Activated CD4-positive, alpha-beta T cell treated with anti-CD3 and anti-CD28 coated beads for 1 hour (primary cell): Measurements from ENCODE around the gene KIAA0586.
"Not testable (repeated sequence)": the region's sequence is repeated elsewhere in the genome, so short reads cannot be mapped to it uniquely, and the experiment has no call there.

ENCODE experiments used
- DNase-seq: peaks from one replicate; pipeline ENCODE4 v3.0.0-alpha.2; 2020

Gene KIAA0586

DNA sequence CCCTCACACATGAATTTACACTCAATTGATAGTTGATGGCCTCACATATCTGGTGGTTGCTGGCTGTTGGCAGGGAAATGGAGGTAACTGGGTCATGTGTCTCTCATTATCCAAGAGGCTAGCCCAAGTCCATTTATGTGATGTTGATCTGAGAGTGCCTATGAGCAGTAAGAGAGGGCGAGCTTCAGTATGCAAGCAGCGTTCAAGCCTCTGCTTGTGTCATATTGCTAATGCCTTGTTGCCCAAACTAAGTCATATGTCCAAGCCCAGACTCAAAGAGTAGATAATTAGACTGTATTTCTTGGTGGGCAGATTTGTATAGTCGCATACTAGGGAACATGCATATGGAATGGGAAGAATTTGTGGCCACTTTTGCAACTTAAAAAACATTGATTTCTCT, 126.4 kb downstream of the KIAA0586 start:
- no peak for DNase-seq

- DNase-seq: no peak
These were observed 128.1 kb downstream of the KIAA0586 start for GRCh38 chr14:58555647-58556046.

GRCh38 chr14:58557242-58557641, 129.7 kb downstream of the KIAA0586 start:
- DNase-seq: no peak

GRCh38 chr14:58560208-58560607, 132.7 kb downstream of the KIAA0586 start:
- DNase-seq: no peak

DNA sequence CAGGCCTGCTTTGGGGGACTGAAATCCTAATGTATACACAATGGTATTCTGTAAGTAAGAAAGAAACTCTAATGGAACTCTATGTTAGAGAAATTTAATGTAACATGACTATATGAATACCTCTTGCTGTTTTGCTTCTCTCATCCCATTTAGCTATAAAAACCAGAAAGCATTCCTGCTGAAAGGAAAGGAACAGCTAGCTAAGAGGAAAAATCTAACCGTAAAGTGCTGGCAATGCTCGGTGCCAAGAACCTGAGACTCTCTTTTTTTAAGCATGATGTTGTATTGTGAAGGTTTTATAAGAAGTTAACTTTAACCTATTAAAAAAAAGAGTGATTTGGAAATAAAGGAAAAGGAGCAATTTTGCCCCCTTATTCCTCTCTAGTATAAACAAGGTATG, 134.6 kb downstream of the KIAA0586 start:
- DNase-seq: no peak

- DNase-seq: no peak
These were observed 136.5 kb downstream of the KIAA0586 start for GRCh38 chr14:58563978-58564377.

GRCh38 chr14:58565832-58566231, 138.3 kb downstream of the KIAA0586 start:
- DNase-seq: no peak

DNA sequence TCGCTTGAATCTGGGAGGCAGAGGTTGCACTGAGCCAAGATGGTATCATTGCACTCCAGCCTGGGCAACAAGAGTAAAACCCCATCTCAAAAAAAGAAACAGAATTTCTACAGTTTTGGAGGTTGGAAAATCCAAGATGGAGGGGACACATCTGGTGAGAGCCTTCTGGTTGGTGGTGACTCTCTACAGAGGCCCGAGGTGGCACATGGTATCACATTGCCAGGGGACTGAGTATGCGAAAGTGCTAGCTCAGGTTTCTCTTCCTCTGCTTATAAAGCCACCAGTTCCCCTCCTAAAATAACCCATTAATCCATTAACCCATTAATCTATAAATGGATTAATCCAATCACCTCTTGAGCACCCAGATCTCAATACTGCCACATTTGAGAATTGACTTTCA, 139.5 kb downstream of the KIAA0586 start:
- DNase-seq: no peak

GRCh38 chr14:58568322-58568721, 140.8 kb downstream of the KIAA0586 start:
- no peak for DNase-seq

DNA sequence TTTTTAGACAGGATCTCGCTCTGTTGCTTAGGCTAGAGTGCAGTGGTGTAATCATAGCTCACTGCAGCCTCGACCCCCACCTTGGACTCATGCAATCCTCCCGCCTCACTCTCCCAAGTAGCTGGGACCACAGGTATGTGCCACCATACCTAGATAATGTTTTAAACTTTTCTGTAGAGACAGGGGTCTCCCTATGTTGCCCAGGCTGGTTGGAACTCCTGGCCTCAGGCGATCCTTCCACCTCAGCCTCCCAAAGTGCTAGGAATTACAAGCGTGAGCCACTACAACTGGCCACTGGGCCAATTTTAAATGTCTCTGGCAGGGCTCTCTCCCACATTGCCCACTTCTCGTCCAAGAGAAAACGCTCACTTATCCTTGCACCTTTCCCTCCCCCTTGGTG, 143.7 kb downstream of the KIAA0586 start:
- no peak for DNase-seq

- DNase-seq: peak; percentile 28
These were observed 144.4 kb downstream of the KIAA0586 start for GRCh38 chr14:58571769-58572472.

DNA sequence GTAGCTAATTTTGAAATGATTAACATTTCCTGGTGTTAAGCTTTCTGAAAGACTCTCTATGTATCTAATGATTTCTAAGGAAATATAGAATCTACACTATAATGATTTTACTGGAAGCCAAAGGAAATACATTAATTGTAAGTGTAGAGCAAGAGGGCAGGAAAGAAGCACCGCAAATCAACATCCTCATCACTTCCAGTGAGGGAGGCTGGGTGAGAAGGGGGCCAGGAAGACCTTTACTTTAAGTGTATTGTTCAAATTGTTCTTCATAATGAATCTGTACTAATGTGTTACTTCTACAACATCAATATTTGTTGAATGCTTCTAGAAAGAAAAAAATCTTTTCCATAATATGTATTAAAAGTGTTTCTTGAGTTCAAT, 144.9 kb downstream of the KIAA0586 start:
- no peak for DNase-seq

DNA sequence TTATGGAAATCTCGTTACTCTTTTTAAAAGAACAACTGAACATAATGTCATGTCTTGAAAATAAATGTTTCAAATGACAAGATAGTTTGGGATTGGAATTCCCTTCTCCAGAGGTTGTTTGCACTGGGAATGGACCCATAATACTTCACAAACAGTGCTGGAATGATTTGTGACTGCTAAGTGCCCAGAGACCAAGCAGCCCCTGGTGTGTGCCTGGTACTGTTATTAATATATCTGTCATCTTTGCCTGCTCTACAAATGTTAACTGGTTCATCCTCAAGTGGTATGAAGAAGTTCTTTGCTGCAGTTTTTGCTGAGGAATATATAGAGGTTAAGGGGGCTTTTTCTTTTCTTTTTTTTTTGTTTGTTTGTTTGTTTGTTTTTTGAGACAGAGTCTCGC, 145.3 kb downstream of the KIAA0586 start:
- DNase-seq: no peak

- DNase-seq: no peak
These were observed 147.1 kb downstream of the KIAA0586 start for GRCh38 chr14:58574623-58575022.

DNA sequence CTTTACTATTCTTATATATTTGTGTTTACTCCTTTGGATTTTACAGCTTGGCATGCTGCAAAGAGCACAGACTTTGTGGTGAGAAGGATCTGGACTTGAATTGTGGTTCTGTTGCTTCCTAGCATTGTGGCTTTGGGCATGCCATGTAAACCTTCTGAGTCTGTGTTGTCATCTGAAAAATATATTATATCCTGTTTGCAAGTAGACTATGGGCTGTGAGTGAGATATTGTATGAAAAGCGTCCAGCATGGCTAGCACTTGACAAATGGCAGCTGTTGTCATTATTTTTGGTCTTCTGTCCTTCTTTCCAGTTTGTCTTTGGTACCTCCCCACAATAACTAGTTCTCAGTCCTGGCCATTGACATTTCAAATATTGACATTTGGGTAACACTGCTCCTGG, 148.4 kb downstream of the KIAA0586 start:
- no peak for DNase-seq

DNA sequence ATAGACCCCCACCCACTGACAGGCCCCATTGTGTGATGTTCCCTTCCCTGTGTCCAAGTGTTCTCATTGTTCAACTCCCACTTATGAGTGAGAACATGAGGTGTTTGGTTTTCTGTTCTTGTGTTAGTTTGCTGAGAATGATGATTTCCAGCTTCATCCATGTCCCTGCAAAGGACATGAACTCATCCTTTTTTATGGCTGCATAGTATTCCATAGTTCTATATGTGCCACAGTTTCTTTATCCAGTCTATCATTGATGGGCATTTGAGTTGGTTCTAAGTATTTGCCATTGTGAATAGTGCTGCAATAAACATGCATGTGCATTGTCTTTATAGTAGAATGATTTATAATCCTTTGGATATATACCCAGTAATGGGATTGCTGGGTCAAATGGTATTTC, 152.5 kb downstream of the KIAA0586 start:
- DNase-seq: not testable (repeated sequence)

DNA sequence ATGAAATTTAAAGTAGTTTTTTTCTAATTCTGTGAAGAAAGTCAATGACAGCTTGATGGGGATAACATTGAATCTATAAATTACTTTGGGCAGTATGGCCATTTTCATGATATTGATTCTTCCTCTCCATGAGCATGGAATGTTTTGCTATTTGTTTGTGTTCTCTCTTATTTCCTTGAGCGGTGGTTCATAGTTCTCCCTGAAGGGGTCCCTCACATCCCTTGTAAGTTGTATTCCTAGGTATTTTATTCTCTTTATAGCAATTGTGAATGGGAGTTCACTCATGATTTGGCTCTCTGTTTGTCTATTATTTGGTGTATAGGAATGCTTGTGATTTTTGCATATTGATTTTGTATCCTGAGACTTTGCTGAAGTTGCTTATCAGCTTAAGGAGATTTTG, 153.9 kb downstream of the KIAA0586 start:
- DNase-seq: not testable (repeated sequence)

DNA sequence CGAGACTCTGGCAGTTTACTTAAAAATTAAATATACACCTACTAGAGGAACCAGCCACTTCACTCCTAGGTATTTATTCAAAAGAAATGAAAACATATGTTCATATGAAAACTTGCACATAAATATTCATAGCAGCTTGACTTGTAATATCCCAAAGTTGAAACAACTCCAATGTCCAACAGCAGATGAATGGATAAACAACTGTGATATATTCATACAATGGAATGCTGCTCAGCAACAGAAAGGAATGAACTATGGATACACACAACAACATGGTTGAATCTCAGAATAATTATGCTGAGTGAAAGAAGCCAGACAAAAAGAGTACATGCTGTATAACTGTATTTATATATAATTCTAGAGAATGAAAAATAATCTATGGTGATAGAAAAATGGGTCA, 156.9 kb downstream of the KIAA0586 start:
- no peak for DNase-seq

DNA sequence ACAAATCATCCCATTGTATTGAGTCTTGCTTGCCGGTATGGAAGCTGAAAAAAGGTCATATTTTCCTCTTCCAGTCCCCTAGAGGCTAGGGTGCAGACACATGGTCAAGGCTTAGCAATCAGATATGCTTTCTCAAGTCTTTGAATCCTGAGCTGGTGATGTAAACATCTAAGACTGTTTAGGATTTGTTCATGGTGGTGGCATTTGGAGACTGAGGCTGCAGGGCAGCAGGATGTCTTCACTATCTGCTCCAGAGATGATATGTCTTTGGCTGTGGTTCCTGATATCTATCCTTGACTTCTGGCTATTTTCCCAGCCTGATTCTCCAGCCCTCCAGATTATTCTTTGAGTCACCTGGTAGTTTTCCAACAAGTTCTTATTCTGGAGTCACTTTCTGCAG, 159.8 kb downstream of the KIAA0586 start:
- DNase-seq: no peak

DNA sequence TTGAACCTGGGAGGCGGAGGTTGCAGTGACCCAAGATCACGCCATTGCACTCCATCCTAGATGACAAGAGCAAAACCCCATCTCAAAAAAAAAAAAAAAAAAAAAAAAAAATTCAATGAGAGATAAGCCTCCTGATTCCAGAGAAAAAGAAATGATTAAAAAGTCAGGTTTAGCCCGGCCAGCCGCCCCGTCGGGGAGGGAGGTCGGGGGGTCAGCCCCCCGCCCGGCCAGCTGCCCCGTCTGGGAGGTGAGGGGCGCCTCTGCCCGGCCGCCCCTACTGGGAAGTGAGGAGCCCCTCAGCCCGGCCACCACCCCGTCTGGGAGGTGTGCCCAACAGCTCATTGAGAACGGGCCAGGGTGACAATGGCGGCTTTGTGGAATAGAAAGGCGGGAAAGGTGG, 160.8 kb downstream of the KIAA0586 start:
- DNase-seq: not testable (repeated sequence)

DNA sequence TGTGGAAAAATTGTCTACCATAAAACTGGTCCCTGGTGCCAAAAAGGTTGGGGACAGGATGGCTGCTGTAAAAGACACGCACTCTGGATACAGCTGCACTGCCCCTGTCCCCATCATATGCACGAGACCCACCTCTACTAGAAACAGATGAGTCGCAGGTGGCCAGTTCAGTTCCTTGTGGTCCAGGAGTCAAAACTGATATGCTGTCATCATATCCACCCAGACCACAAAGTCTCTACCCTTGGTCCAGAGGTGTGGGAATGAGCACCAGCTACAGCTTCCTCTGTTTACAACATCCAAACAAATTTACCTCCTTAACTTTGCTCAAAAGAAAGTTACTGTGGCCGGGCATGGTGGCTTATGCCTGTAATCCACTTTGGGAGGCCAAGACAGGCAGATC, 166.5 kb downstream of the KIAA0586 start:
- no peak for DNase-seq

DNA sequence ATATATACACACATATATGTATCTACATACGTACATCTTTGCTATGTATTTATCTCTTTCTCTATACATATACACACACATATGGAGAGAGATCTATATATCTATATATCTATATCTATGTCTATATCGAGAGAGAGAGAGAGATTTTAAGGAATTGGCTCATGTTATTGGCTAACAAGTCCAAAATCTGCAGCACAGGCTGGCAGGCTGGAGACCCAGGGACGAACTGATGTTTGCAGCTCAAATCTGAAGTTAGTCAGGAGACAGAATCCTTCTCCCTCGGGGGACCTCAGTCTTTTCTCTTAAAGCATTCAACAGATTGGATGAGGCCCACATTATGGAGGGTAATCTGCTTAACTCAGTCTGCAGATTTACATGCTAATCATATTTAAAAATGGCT, 169.5 kb downstream of the KIAA0586 start:
- no peak for DNase-seq

DNA sequence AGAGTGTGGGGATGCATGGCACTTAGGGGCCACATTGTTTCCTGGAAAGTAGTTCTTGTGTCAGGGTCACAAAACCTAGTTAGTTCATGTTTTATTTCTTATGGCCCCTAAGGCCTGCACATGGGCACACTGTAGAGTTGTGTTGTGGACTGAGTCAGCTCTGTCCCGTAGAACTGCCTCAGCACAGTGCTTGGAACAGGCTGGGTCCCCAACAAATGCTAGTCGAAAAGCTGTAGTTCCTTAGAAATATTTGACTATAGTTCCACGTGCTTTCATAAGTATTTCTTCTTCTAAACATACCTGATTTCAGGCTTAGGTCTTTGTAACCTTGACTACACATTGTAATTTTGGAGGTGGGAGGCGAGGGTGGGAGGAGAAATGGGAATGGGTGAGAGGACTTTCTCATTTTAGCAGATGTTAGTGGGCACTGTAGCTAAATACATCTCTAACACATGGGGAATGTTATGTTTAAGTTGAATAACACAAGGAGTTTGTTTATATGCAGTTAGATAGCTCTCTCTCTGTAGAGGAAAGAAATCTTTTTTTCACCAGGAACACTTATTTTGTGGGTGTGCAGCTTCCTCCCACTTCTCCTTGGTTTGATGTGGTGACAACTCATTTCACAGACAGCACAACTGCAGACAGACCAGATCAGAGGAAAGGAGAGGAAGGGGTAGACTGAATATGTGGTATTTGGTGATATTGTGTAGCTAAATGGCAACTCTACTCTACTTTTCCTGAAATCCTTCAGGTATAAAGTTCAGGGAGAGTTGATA, 170.7 kb downstream of the KIAA0586 start:
- DNase-seq: no peak

DNA sequence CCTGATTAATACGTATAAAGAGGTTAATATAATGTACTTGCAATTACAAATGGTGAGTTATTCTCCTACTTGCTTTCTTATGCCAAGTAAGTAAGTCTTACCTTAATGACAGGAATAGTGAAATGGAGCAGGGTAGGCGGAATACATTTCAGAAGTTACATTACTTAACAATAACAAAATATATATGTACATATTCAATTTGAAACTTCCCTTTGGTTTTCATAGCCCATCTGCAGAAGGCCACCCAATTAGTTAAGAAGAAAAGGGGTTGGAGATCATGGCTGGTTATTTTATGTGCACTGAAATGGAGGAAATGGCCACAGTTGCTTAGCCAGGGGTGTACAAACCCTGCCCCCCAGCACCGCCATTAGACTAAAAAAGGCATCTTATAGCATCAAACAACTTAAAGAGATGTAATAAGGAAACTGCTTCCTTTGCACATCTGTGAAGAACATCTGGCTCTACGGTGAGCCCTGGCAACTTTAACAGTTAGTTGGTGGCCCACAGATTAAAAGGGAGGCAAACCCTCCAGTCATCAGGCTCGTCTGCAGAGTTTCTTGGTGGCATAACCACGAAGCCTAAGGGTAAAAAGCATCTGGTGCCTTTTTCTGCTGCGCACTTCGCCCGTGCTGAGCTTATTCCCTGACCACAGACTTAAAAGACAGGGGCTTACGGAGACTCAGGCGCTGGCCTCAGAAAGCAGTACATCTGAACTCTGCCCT, 171.4 kb downstream of the KIAA0586 start:
- no peak for DNase-seq
